ENCODE results near the gene MAP2K6. TPM values are rescaled to one million over a fixed set of nuclear protein-coding genes. Genes with fewer than 3 reads are reported as not detected.

Gene MAP2K6
- total and polyA plus RNA-seq, 10 of the 15 experiments (the other 5 are each of a cell fraction or from before 2014, with no cell fraction given): 15.6 to 70.3 (median 22.9) TPM

DNA sequence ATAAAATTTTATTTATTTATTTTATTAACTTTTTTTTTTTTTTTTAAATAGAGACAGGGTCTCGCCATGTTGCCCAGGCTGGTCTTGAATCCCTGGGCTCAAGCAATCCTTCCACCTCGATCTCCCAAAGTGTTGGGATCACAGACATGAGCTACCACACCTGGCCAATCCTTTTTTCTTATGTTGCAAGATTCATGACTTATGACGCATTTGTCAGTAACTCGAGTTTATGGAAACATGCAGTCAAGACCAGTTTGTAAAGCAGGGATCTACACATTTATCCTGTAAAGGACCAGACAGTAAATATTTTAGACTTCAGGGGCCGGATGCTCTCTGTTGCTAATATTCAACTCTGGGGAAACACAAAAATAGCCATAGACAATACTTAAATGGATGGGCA is 9.4 kb upstream of the MAP2K6 start:
- FAIRE-seq (no peak), ATAC-seq (no peak), DNase-seq (ENCODE audit: low read depth, low spot score) (no peak)
- Histone ChIP-seq H3K79me2 (ENCODE audit: control insufficient read depth, insufficient read depth, low read length) (no peaks in the 10 kb centered on the region), H3K4me2 (ENCODE audit: control insufficient read depth, insufficient read depth) (no peak overlapping the region), H2AFZ (ENCODE audit: control insufficient read depth, low read depth, low read length) (no peak overlapping the region), H3K9me3 (replicated peaks; ENCODE audit: control insufficient read depth, insufficient read depth, low read length) (no peaks in the 10 kb centered on the region), H3K27ac (ENCODE audit: control insufficient read depth, insufficient read depth) (no peak overlapping the region), H3K36me3 (ENCODE audit: control insufficient read depth in 2 of 2, insufficient read depth in 2 of 2, low read length in 1 of 2) (no peaks in the 10 kb centered on the region), H3K4me1 (ENCODE audit: control insufficient read depth, insufficient read depth, low read length) (no peaks in the 10 kb centered on the region), H3K4me3 (no peak overlapping the region), H3K27me3 (replicated peaks in 1 of 2; ENCODE audit: control insufficient read depth in 2 of 2, insufficient read depth in 2 of 2, low read length in 1 of 2) (no peaks in the 10 kb centered on the region), H3K9ac (ENCODE audit: control insufficient read depth, insufficient read depth, low read length) (no peak overlapping the region), H4K20me1 (ENCODE audit: control insufficient read depth, insufficient read depth) (no peaks in the 10 kb centered on the region)
- no peak for TF ChIP-seq KAT2A (conservative IDR thresholded peaks at IDR 0.05; ENCODE audit: control insufficient read depth, low read depth, low read length)
- TF ChIP-seq JUNB (IDR thresholded peaks at IDR 0.05): no peak
- no peak for TF ChIP-seq SMARCA5 (IDR thresholded peaks at IDR 0.05)
- TF ChIP-seq STAT1 (conservative IDR thresholded peaks at IDR 0.05): no peak
- no peak for TF ChIP-seq ZNF274 (IDR thresholded peaks at IDR 0.05; ENCODE audit: insufficient read depth, insufficient read length)
- no peak for TF ChIP-seq EP300 (IDR thresholded peaks at IDR 0.05; ENCODE audit: borderline replicate concordance in 1 of 2, control insufficient read depth in 1 of 2, low read depth in 2 of 2, low read length in 2 of 2)
- no peak for TF ChIP-seq RUNX3 (IDR thresholded peaks at IDR 0.05; ENCODE audit: low read length)
- TF ChIP-seq, protein P1, sequence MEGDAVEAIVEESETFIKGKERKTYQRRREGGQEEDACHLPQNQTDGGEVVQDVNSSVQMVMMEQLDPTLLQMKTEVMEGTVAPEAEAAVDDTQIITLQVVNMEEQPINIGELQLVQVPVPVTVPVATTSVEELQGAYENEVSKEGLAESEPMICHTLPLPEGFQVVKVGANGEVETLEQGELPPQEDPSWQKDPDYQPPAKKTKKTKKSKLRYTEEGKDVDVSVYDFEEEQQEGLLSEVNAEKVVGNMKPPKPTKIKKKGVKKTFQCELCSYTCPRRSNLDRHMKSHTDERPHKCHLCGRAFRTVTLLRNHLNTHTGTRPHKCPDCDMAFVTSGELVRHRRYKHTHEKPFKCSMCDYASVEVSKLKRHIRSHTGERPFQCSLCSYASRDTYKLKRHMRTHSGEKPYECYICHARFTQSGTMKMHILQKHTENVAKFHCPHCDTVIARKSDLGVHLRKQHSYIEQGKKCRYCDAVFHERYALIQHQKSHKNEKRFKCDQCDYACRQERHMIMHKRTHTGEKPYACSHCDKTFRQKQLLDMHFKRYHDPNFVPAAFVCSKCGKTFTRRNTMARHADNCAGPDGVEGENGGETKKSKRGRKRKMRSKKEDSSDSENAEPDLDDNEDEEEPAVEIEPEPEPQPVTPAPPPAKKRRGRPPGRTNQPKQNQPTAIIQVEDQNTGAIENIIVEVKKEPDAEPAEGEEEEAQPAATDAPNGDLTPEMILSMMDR (IDR thresholded peaks at IDR 0.05 in 2 of 3, conservative IDR thresholded peaks at IDR 0.05 in 1 of 3; ENCODE audit: control insufficient read depth in 2 of 3, extremely low read depth in 1 of 3, insufficient read depth in 1 of 3, low read depth in 3 of 3, low read length in 3 of 3): no peak
- TF ChIP-seq CREB1 (IDR thresholded peaks at IDR 0.05; ENCODE audit: low read depth): no peak
- TF ChIP-seq ZNF217 (IDR thresholded peaks at IDR 0.05): no peak
- TF ChIP-seq SIN3A (IDR thresholded peaks at IDR 0.05; ENCODE audit: low read depth, low read length): no peak
- TF ChIP-seq KDM1A (IDR thresholded peaks at IDR 0.05; ENCODE audit: borderline replicate concordance): no peak
- TF ChIP-seq SRF (IDR thresholded peaks at IDR 0.05; ENCODE audit: low read depth in 2 of 2, low read length in 2 of 2): no peak
- TF ChIP-seq POU2F2 (IDR thresholded peaks at IDR 0.05; ENCODE audit: borderline replicate concordance, low read depth, low read length): no peak
- no peak for TF ChIP-seq EED (IDR thresholded peaks at IDR 0.05; ENCODE audit: low read depth)
- WGBS (ENCODE audit: insufficient coverage, insufficient replicate concordance, low lambda C conversion rate, missing lambda C conversion rate): 69% methylated on average over 5 of the region's 5 CpGs
- intact Hi-C loops (cut with micrococcal nuclease; ENCODE audit: unreplicated experiment) (no loop called here), in situ Hi-C loops (cut with MboI) (no loop called here)
- ChIA-PET POLR2A (interaction anchor here (0.7 kb wide), 1 partner anchor 735 kb away, joined by 5 read pairs; no protein-coding TSS in a partner anchor), RAD21 (ENCODE audit: unreplicated experiment) (interaction anchor here (0.6 to 1.4 kb wide), 2 partner anchors 11 to 118 kb away, joined by 3 read pairs; no protein-coding TSS in a partner anchor), CTCF (interaction anchor here (0.9 to 3.6 kb wide), 3 partner anchors 10 to 119 kb away, joined by 3 to 30 read pairs (median 5); no protein-coding TSS in a partner anchor), SMC1A (ENCODE audit: uncharacterized antibody, unreplicated experiment) (interaction anchor here (0.6 to 2.0 kb wide), 5 partner anchors 10 to 120 kb away, joined by 3 to 11 read pairs (median 5); no protein-coding TSS in a partner anchor)
- no TSS peak for BruUV-seq (replicated peaks)
